A673 (cell line): ENCODE measurements around the gene SLC5A9.

Source experiments
- EZH2 ChIP-seq: fragments of 200-600 bp; sonication (generic); IDR thresholded peaks from 2 replicates; pipeline ENCODE4 v1.6.1; 2017; ENCODE audit warnings: borderline replicate concordance, low read depth, mild to moderate bottlenecking, mixed read lengths, antibody characterized with exemption, low read length; ENCODE audit not compliant: poor library complexity, severe bottlenecking
- TF ChIP-seq, protein P1 (sequence below): fragments of 300-800, 200-600 bp; sonication (generic); conservative IDR thresholded peaks from 2 replicates; pipeline ENCODE4 v1.5.1; 2017; ENCODE audit warnings: low read depth, mild to moderate bottlenecking, antibody characterized with exemption, low read length, moderate library complexity, mixed read lengths

- TF ChIP-seq, protein P1, sequence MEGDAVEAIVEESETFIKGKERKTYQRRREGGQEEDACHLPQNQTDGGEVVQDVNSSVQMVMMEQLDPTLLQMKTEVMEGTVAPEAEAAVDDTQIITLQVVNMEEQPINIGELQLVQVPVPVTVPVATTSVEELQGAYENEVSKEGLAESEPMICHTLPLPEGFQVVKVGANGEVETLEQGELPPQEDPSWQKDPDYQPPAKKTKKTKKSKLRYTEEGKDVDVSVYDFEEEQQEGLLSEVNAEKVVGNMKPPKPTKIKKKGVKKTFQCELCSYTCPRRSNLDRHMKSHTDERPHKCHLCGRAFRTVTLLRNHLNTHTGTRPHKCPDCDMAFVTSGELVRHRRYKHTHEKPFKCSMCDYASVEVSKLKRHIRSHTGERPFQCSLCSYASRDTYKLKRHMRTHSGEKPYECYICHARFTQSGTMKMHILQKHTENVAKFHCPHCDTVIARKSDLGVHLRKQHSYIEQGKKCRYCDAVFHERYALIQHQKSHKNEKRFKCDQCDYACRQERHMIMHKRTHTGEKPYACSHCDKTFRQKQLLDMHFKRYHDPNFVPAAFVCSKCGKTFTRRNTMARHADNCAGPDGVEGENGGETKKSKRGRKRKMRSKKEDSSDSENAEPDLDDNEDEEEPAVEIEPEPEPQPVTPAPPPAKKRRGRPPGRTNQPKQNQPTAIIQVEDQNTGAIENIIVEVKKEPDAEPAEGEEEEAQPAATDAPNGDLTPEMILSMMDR = no peak
- TF ChIP-seq EZH2 = no peak
Observed at GRCh38 chr1:48207536-48208075, 14.9 kb upstream of the SLC5A9 start.
